Measurements from ENCODE around the gene BRI3.

DNA sequence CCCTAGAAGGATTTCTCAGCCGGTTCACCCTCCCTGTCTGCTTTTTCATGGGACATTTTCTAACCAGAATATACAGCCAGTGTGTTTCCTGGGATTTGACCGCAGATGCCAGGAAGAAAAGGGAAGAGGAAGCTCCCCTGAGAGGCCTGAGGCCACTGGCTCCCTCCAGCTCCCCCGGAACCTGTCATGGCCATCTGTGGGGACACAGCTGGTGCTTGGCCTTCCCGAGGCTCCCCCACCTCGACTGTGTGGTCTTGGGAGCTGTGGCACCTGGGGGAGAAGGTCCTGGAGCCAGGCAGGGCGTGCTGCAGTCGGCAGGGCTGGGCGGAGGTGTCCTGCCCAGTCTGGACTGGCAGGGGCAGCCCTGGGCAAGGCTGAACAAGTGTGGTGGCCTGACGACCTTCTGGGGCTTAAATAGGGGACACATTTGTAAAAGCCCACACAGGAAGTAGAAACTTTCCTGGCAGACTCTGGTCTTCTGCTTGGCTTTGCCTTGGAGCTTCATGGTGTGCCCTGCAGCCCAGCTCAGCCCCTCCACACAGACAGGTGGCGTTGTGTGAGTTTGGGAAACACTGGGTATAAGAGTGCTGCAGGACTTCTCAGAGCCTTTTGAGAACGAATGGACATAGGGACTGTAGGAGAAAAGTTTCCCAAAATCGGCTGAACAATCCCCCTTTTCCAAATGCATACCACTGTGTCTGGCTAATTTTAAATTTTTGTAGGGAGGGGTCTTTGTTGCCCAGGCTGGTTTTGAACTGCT, 6.8 kb downstream of the BRI3 start:
- TF ChIP-seq, protein P1, sequence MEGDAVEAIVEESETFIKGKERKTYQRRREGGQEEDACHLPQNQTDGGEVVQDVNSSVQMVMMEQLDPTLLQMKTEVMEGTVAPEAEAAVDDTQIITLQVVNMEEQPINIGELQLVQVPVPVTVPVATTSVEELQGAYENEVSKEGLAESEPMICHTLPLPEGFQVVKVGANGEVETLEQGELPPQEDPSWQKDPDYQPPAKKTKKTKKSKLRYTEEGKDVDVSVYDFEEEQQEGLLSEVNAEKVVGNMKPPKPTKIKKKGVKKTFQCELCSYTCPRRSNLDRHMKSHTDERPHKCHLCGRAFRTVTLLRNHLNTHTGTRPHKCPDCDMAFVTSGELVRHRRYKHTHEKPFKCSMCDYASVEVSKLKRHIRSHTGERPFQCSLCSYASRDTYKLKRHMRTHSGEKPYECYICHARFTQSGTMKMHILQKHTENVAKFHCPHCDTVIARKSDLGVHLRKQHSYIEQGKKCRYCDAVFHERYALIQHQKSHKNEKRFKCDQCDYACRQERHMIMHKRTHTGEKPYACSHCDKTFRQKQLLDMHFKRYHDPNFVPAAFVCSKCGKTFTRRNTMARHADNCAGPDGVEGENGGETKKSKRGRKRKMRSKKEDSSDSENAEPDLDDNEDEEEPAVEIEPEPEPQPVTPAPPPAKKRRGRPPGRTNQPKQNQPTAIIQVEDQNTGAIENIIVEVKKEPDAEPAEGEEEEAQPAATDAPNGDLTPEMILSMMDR (IDR thresholded peaks at IDR 0.05): no peak
- TF ChIP-seq EP300 (IDR thresholded peaks at IDR 0.05) (no peak), POLR2A (IDR thresholded peaks at IDR 0.05) (no peak)

Measured in suprapubic skin (tissue), 3 donors.